IMR-90 (cell line): ENCODE measurements around the gene MYRFL. TPM values are rescaled to one million over a fixed set of nuclear protein-coding genes. Genes with fewer than 3 reads are reported as not detected.

Source experiments
- ATAC-seq: fragments of 200-7000 bp; cut with Tn5 transposase; 2 replicates; pipeline ENCODE4 v1.9.1; 2020; ENCODE audit warnings: low read depth, mild to moderate bottlenecking, moderate library complexity
- BruUV-seq: library from RNA; stranded (reverse); fragments of 400-500 nt; replicated peaks from 2 replicates; lab custom pipeline; 2021; lab: Mats Ljungman, UMichigan
- CTCF ChIA-PET: fragments of 300-600 bp; formaldehyde crosslinking; extraction: SDS; loops from one replicate; lab custom pipeline; 2021; ENCODE audit warnings: antibody characterized with exemption; lab: Yijun Ruan, JAX
- POLR2A ChIA-PET: fragments of 300-600 bp; sonication (Branson Sonifier 250); formaldehyde crosslinking; loops from one replicate; lab custom pipeline; 2022; ENCODE audit warnings: antibody characterized with exemption; ENCODE audit not compliant: unreplicated experiment; lab: Charles Lee
- DNase-seq: peaks from one replicate; pipeline ENCODE4 v3.0.0; 2013
- H2AFZ ChIP-seq: replicated peaks from 2 replicates; pipeline ENCODE3; 2013; ENCODE audit warnings: low read length, mild to moderate bottlenecking; ENCODE audit not compliant: poor library complexity
- H2AK5ac ChIP-seq: 2 replicates; pipeline ENCODE4 v1.6.1; 2013; ENCODE audit warnings: low read depth, low read length, inconsistent platforms
- H2AK9ac ChIP-seq: replicated peaks from 2 replicates; pipeline ENCODE3; 2013; ENCODE audit warnings: mild to moderate bottlenecking, low read depth, low read length, moderate library complexity; ENCODE audit not compliant: poor library complexity
- H2BK120ac ChIP-seq: 2 replicates; pipeline ENCODE4 v1.6.1; 2013; ENCODE audit warnings: low read depth, low read length, inconsistent platforms
- H2BK15ac ChIP-seq: 3 replicates; pipeline ENCODE4 v1.6.1; 2013; ENCODE audit warnings: low read depth, low read length, inconsistent platforms
- H2BK20ac ChIP-seq: 2 replicates; pipeline ENCODE4 v1.6.1; 2013; ENCODE audit warnings: low read depth, mild to moderate bottlenecking, inconsistent platforms, low read length, moderate library complexity
- H2BK5ac ChIP-seq: 2 replicates; pipeline ENCODE4 v1.6.1; 2013; ENCODE audit warnings: mild to moderate bottlenecking, low read depth, low read length, inconsistent platforms; ENCODE audit not compliant: poor library complexity, severe bottlenecking
- H3K14ac ChIP-seq: replicated peaks from 2 replicates; pipeline ENCODE4 v1.6.1; 2013; ENCODE audit warnings: low read depth, low read length, inconsistent platforms
- H3K18ac ChIP-seq: 2 replicates; pipeline ENCODE4 v1.6.1; 2013; ENCODE audit warnings: low read depth, low read length, control low read depth
- H3K23ac ChIP-seq: 2 replicates; pipeline ENCODE4 v1.6.1; 2013; ENCODE audit warnings: low read depth, low read length, inconsistent platforms
- H3K27ac ChIP-seq: 2 replicates; pipeline ENCODE4 v1.5.1; 2013; ENCODE audit warnings: mild to moderate bottlenecking, control low read depth, low read length; ENCODE audit not compliant: insufficient read depth
- H3K27me3 ChIP-seq: 2 replicates; pipeline ENCODE4 v1.6.1; 2013; ENCODE audit warnings: low read length; ENCODE audit not compliant: control insufficient read depth, insufficient read depth
- H3K36me3 ChIP-seq: 2 replicates; pipeline ENCODE4 v1.6.1; 2013; ENCODE audit warnings: low read length, mixed read lengths; ENCODE audit not compliant: control insufficient read depth, insufficient read depth
- H3K4ac ChIP-seq: 2 replicates; pipeline ENCODE4 v1.6.1; 2013; ENCODE audit warnings: low read depth, low read length, inconsistent platforms
- H3K4me1 ChIP-seq: 2 replicates; pipeline ENCODE4 v1.6.1; 2013; ENCODE audit warnings: low read length, mixed read lengths; ENCODE audit not compliant: control insufficient read depth, insufficient read depth
- H3K4me2 ChIP-seq: 2 replicates; pipeline ENCODE4 v1.6.1; 2013; ENCODE audit warnings: low read depth, mild to moderate bottlenecking, control low read depth, low read length, moderate library complexity
- H3K4me3 ChIP-seq: 2 replicates; pipeline ENCODE4 v1.5.1; 2013; ENCODE audit warnings: low read depth, mild to moderate bottlenecking, control low read depth, low read length, moderate library complexity; ENCODE audit not compliant: insufficient read depth
- H3K56ac ChIP-seq: 2 replicates; pipeline ENCODE4 v1.6.1; 2013; ENCODE audit warnings: low read length, inconsistent platforms; ENCODE audit not compliant: insufficient read depth; ENCODE audit errors: extremely low read depth
- H3K79me1 ChIP-seq, 2 experiments: 2 replicates each; pipeline ENCODE4 v1.6.1; 2013; ENCODE audit warnings: low read length in 2 of 2, inconsistent platforms in 1 of 2, low read depth in 1 of 2
- H3K9ac ChIP-seq: 2 replicates; pipeline ENCODE4 v1.6.1; 2013; ENCODE audit warnings: low read depth, low read length, control low read depth
- H3K9me1 ChIP-seq: 2 replicates; pipeline ENCODE4 v1.6.1; 2013; ENCODE audit warnings: low read length, inconsistent platforms; ENCODE audit not compliant: insufficient read depth
- H3K9me3 ChIP-seq: 2 replicates; pipeline ENCODE4 v1.6.1; 2013; ENCODE audit warnings: low read length; ENCODE audit not compliant: control insufficient read depth, insufficient read depth
- H4K20me1 ChIP-seq: 2 replicates; pipeline ENCODE4 v1.6.1; 2013; ENCODE audit warnings: low read length, inconsistent platforms; ENCODE audit not compliant: insufficient read depth
- H4K5ac ChIP-seq: 2 replicates; pipeline ENCODE4 v1.6.1; 2013; ENCODE audit warnings: mild to moderate bottlenecking, low read depth, low read length, control low read depth
- H4K8ac ChIP-seq, 2 experiments: 2 replicates each; pipeline ENCODE4 v1.6.1; 2013; ENCODE audit warnings: low read depth in 2 of 2, low read length in 2 of 2, control low read depth in 1 of 2, inconsistent platforms in 1 of 2
- H4K91ac ChIP-seq: 2 replicates; pipeline ENCODE4 v1.6.1; 2013; ENCODE audit warnings: low read depth, low read length, inconsistent platforms; ENCODE audit not compliant: insufficient read depth
- BHLHE40 ChIP-seq: fragments of 150-350 bp; IDR thresholded peaks from 2 replicates; pipeline ENCODE4 v1.6.1; 2016; ENCODE audit warnings: mild to moderate bottlenecking, low read depth, low read length
- CEBPB ChIP-seq: IDR thresholded peaks from 2 replicates; pipeline ENCODE4 v1.6.1; 2012; ENCODE audit warnings: low read depth, low read length, improper control_type of control experiment
- MXI1 ChIP-seq: IDR thresholded peaks from 2 replicates; pipeline ENCODE4 v1.6.1; 2012; ENCODE audit warnings: low read depth, mild to moderate bottlenecking, low read length, moderate library complexity, borderline replicate concordance
- NFE2L2 ChIP-seq: fragments of 150-350 bp; IDR thresholded peaks from 2 replicates; pipeline ENCODE4 v1.6.1; 2016; ENCODE audit warnings: low read depth, mild to moderate bottlenecking, low read length
- POLR2A ChIP-seq: IDR thresholded peaks from 2 replicates; pipeline ENCODE4 v1.6.1; 2012; ENCODE audit warnings: mild to moderate bottlenecking, low read depth, low read length
- SMC3 ChIP-seq: fragments of 150-350 bp; IDR thresholded peaks from 2 replicates; pipeline ENCODE4 v1.6.1; 2016; ENCODE audit warnings: low read depth, mild to moderate bottlenecking, antibody characterized with exemption, low read length, moderate library complexity
- WGBS, 2 experiments: methylation state at CpG; one replicate each; pipeline versions ENCODE4 v1.1.5 to v1.1.7; 2013; ENCODE audit warnings: missing lambda C conversion rate in 2 of 2; ENCODE audit not compliant: insufficient read length in 1 of 2; ENCODE audit errors: extremely low coverage in 2 of 2; 5-methylcytosine and 5-hydroxymethylcytosine counted together
- dilution Hi-C: fragments of 300-500 bp; cut with HindIII; formaldehyde crosslinking; loops from one replicate; pipeline ENCODE4 v1.14.3; 2018; ENCODE audit warnings: low sequenced_read_pairs; ENCODE audit not compliant: unreplicated experiment
- in situ Hi-C: fragments of 300-500 bp; cut with MboI; formaldehyde crosslinking; loops from 3 replicates; pipeline ENCODE4 v1.14.3; 2019; ENCODE audit warnings: low sequenced_read_pairs, inconsistent platforms, mixed read lengths
- intact Hi-C: fragments of 100-400 bp; cut with micrococcal nuclease; formaldehyde crosslinking; loops from 2 replicates; pipeline ENCODE4 v1.10.0; 2022
- polyA plus RNA-seq, 3 experiments: library from polyadenylated mRNA; depleted of rRNA; stranded (reverse); fragments of >200 nt; gene quantifications; 2 replicates each; pipeline ENCODE4 v1.2.3, GENCODE V29; 2012; ENCODE audit warnings: low replicate concordance in 1 of 3
- total RNA-seq: library from RNA; depleted of rRNA; stranded (reverse); fragments of >200 nt; gene quantifications from 2 replicates; pipeline ENCODE4 v1.2.3, GENCODE V29; 2012
- TF ChIP-seq, protein P1 (sequence below): conservative IDR thresholded peaks from 2 replicates; pipeline ENCODE4 v1.5.1; 2012; ENCODE audit warnings: mild to moderate bottlenecking, low read depth, low read length, improper control_type of control experiment

MYRFL gene
- total and polyA plus RNA-seq, 2 of the 4 experiments (the other 2 are of a cell fraction): not detected

DNA sequence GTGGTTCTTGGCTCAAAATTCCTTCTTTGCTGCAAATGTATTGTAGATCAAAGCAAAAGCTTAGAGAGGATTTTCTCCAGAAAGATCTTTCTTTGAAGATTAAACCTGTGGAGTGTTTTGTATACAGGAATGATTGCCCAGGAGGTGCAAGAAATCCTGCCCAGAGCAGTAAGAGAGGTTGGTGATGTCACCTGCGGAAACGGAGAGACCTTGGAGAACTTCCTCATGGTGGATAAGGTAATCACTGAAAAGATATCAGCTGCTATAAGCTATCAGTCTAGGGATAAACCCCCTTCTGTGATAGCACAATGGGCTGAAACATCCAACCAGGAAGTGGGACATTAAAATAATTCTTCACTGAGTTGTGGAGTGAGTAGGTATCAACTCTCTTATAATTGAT is 85.7 kb downstream of the MYRFL start:
- no peak overlapping the region for H2BK120ac ChIP-seq
- intact Hi-C loops: no loop called here
- no peaks in the 10 kb centered on the region for H4K20me1 ChIP-seq
- H2AK9ac ChIP-seq: no peak overlapping the region
- no peak overlapping the region for H3K4me3 ChIP-seq
- POLR2A ChIA-PET: no interaction called here
- no peak for TF ChIP-seq POLR2A
- TF ChIP-seq NFE2L2: no peak
- no peak for TF ChIP-seq MXI1
- TF ChIP-seq, protein P1, sequence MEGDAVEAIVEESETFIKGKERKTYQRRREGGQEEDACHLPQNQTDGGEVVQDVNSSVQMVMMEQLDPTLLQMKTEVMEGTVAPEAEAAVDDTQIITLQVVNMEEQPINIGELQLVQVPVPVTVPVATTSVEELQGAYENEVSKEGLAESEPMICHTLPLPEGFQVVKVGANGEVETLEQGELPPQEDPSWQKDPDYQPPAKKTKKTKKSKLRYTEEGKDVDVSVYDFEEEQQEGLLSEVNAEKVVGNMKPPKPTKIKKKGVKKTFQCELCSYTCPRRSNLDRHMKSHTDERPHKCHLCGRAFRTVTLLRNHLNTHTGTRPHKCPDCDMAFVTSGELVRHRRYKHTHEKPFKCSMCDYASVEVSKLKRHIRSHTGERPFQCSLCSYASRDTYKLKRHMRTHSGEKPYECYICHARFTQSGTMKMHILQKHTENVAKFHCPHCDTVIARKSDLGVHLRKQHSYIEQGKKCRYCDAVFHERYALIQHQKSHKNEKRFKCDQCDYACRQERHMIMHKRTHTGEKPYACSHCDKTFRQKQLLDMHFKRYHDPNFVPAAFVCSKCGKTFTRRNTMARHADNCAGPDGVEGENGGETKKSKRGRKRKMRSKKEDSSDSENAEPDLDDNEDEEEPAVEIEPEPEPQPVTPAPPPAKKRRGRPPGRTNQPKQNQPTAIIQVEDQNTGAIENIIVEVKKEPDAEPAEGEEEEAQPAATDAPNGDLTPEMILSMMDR: no peak
- TF ChIP-seq CEBPB: no peak
- TF ChIP-seq SMC3: no peak
- TF ChIP-seq BHLHE40: no peak
- CTCF ChIA-PET: interaction anchor here (0.5 kb wide), 1 partner anchor 631 kb away, joined by 4 read pairs; no protein-coding TSS in a partner anchor
- BruUV-seq: no TSS peak
- no peaks in the 10 kb centered on the region for H3K36me3 ChIP-seq
- H3K56ac ChIP-seq: no peak overlapping the region
- H3K9me3 ChIP-seq: no peaks in the 10 kb centered on the region
- H2AK5ac ChIP-seq: no peak overlapping the region
- no peak overlapping the region for H4K5ac ChIP-seq
- no peak overlapping the region for H3K27ac ChIP-seq
- no peak overlapping the region for H3K9ac ChIP-seq
- dilution Hi-C loops: no loop called here
- no peak overlapping the region for H3K23ac ChIP-seq
- no peak overlapping the region for H3K14ac ChIP-seq
- ATAC-seq (no peak), DNase-seq (no peak)
- no peak overlapping the region for H2AFZ ChIP-seq
- no CpG with 5 or more reads among the region's 2 CpGs for WGBS, 2 experiments
- H3K9me1 ChIP-seq: no peaks in the 10 kb centered on the region
- no peak overlapping the region for H2BK15ac ChIP-seq
- H3K27me3 ChIP-seq: no peaks in the 10 kb centered on the region; the same call in none of the 2 replicates
- no peak overlapping the region for H3K4ac ChIP-seq
- no peak overlapping the region for H4K91ac ChIP-seq
- H3K4me1 ChIP-seq: no peaks in the 10 kb centered on the region
- H3K4me2 ChIP-seq: no peak overlapping the region
- in situ Hi-C loops: no loop called here
- H2BK5ac ChIP-seq: no peak overlapping the region
- no peak overlapping the region for H2BK20ac ChIP-seq
- no peak overlapping the region for H4K8ac ChIP-seq
- H3K79me1 ChIP-seq: no peaks in the 10 kb centered on the region
- no peak overlapping the region for H3K18ac ChIP-seq
